ENCODE results near the gene NR3C1. TPM values are rescaled to one million over a fixed set of nuclear protein-coding genes. Genes with fewer than 3 reads are reported as not detected.

The NR3C1 gene
- total and polyA plus RNA-seq, 8 donors, result 59.2 to 98.0 (median 66.6) TPM

DNA sequence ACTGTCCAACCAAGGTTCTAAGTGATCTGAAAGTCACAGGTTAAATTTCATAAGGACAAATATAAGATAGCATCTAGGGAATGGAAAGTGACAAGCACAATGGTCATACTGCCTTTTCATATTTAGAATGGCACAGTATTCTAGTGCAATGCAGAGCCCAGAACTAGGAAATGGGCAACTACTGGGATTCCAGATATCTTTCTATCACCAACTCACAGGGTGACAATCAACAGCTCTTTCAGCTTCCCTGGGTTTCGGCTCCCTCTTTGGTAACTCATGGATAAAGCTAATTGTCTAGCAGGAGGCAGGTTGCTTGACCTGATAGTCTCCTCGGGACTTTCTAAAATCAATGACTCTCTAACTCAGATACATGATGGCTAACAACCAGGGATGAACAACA is 60.4 kb downstream of the NR3C1 start:
- Histone ChIP-seq H3K4me1 (peaks cover 8 to 49% of the 10 kb centered on the region in 2 donors), H3K27ac (no peak overlapping the region)

DNA sequence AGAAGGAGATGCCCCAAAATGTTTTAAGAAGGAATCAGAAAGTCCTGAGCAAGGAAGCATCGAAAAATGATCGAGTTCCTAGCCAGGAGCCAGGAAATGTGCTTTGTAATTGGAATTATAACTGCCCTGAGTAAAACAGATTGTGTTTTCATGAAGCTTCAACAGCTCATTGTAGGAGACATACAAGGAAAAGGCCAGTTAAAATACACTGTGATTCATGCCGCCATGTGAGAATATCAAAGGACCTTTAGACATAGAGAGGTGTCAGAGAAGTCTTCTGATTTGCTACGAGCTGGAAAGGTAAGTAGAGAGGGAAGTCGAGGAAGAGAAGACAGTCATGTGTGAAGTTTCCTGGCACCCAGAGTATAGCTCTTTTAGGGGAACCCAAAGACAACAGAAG is 60.9 kb downstream of the NR3C1 start:
- H3K4me3 ChIP-seq, result no peak overlapping the region
- intact Hi-C loops (cut with DNase I), result no loop called here
- H3K36me3 ChIP-seq, result no peaks in the 10 kb centered on the region
- peak overlapping the region in 1 of 2 donors; percentile 55 for H3K27ac ChIP-seq
- H3K4me1 ChIP-seq, result peaks cover 4 to 45% of the 10 kb centered on the region in 2 donors
- H3K9me3 ChIP-seq, result no peaks in the 10 kb centered on the region
- ATAC-seq (no peak), DNase-seq (no peak)
- H3K27me3 ChIP-seq, result no peaks in the 10 kb centered on the region
- no peak for TF ChIP-seq CTCF (IDR thresholded peaks at IDR 0.05)

More for the DNA sequence above, 60.4 kb downstream of the NR3C1 start:
- Histone ChIP-seq H3K4me3 (no peak overlapping the region), H3K36me3 (no peaks in the 10 kb centered on the region), H3K9me3 (no peaks in the 10 kb centered on the region), H3K27me3 (no peaks in the 10 kb centered on the region)
- DNase-seq, result no peak
- ATAC-seq, result no peak
- intact Hi-C loops (cut with DNase I), result no loop called here
- TF ChIP-seq CTCF (IDR thresholded peaks at IDR 0.05), result no peak

GRCh38 chr5:143341807-143342570 is 61.5 kb downstream of the NR3C1 start:
- no peak for TF ChIP-seq CTCF (IDR thresholded peaks at IDR 0.05)
- Histone ChIP-seq H3K36me3 (no peaks in the 10 kb centered on the region), H3K4me3 (no peak overlapping the region), H3K27ac (peak overlapping the region; percentile 49 to 55), H3K9me3 (no peaks in the 10 kb centered on the region), H3K4me1 (peaks cover 0 to 39% of the 10 kb centered on the region in 2 donors), H3K27me3 (no peaks in the 10 kb centered on the region)
- no peak for ATAC-seq
- DNase-seq, result no peak
- intact Hi-C loops (cut with DNase I), result no loop called here

- no peaks in the 10 kb centered on the region for H3K36me3 ChIP-seq
- H3K27me3 ChIP-seq, result no peaks in the 10 kb centered on the region
- no peak for TF ChIP-seq CTCF (IDR thresholded peaks at IDR 0.05)
- no peak overlapping the region for H3K4me3 ChIP-seq
- peaks cover 0 to 30% of the 10 kb centered on the region in 2 donors for H3K4me1 ChIP-seq
- H3K9me3 ChIP-seq, result no peaks in the 10 kb centered on the region
- ATAC-seq (no peak), DNase-seq (no peak)
- intact Hi-C loops (cut with DNase I), result no loop called here
- H3K27ac ChIP-seq, result peak overlapping the region; percentile 49 to 55
Observed at GRCh38 chr5:143340891-143341685, 62.4 kb downstream of the NR3C1 start.

All from left lung (tissue), 10 donors.